ENCODE results near the gene ARHGAP20. TPM values are rescaled to one million over a fixed set of nuclear protein-coding genes. Genes with fewer than 3 reads are reported as not detected.

The ARHGAP20 gene
- total and polyA plus RNA-seq, 2 experiments from 2014 or later, result 0.31 TPM; not detected in 1

DNA sequence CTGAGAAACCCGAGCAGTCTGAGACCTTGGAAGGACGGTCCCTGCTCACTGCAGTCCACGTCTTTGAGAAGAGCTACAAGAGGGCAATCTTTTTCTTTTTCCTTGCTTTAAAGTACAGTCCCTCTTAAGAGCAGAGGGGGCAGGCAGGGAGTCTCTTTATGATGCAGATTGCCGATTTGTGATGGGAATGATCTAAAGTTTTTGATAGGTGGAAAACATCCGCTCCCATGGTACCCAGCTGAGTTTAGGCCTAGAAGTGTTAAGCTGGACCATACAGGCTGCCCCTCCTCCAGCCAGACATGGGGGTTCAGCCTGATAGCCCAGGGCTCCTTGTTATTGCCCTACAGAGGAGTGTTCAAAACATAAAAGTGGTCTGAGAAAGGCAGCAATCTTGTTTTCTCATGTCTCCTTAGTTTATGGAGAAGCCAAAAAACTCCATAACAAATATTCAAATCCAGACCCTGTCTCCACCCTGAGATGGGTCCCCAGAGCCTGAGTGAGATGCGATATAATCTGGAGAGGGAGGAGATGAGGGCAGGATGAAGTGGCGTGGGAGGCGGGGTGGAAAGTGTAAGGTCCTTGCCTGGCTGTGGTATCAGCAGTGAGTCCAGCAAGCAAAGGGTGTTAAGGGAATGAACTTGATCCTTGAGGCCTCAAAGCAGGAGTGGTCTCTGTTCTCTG, 147.4 kb downstream of the ARHGAP20 start:
- H3K9me2 ChIP-seq (ENCODE audit: insufficient read depth), result no peaks in the 10 kb centered on the region; the same call in 1 of the 2 replicates
- peak overlapping the region; percentile 70 for H3K4me2 ChIP-seq
- Mint-ChIP-seq H3K4me3 (peak overlapping the region; percentile 26; the same call in 1 of the 3 replicates), H3K27me3 (ENCODE audit: insufficient read depth, low read depth, poor library complexity) (peaks cover 3% of the 10 kb centered on the region), H3K9me3 (no peaks in the 10 kb centered on the region; the same call in 2 of the 3 replicates), H3K36me3 (ENCODE audit: low read depth) (no peaks in the 10 kb centered on the region), H3K4me1 (peaks cover 14% of the 10 kb centered on the region), H3K27ac (peak overlapping the region; percentile 28)
- H3K4me3 ChIP-seq, result peak overlapping the region; percentile 34; the same call in 1 of the 2 replicates
- H3K36me3 ChIP-seq (ENCODE audit: insufficient read depth), result no peaks in the 10 kb centered on the region
- H3K79me2 ChIP-seq (replicated peaks; ENCODE audit: insufficient read depth), result no peaks in the 10 kb centered on the region
- H3K27me3 ChIP-seq (ENCODE audit: insufficient read depth), result no peaks in the 10 kb centered on the region
- peak; percentile 77 for DNase-seq (ENCODE audit: low spot score)
- TF ChIP-seq ZNF331 (CRISPR knock-in tag; IDR thresholded peaks at IDR 0.05; ENCODE audit: low read depth) (no peak), JUNB (IDR thresholded peaks at IDR 0.05; ENCODE audit: unreplicated experiment) (no peak), NANOG (IDR thresholded peaks at IDR 0.05; ENCODE audit: borderline replicate concordance) (no peak; the same call in 1 of the 2 replicates), EZH2phosphoT487 (IDR thresholded peaks at IDR 0.05; ENCODE audit: unreplicated experiment) (no peak), ZNF114 (CRISPR knock-in tag; IDR thresholded peaks at IDR 0.05) (no peak)
- TF ChIP-seq, protein P1, sequence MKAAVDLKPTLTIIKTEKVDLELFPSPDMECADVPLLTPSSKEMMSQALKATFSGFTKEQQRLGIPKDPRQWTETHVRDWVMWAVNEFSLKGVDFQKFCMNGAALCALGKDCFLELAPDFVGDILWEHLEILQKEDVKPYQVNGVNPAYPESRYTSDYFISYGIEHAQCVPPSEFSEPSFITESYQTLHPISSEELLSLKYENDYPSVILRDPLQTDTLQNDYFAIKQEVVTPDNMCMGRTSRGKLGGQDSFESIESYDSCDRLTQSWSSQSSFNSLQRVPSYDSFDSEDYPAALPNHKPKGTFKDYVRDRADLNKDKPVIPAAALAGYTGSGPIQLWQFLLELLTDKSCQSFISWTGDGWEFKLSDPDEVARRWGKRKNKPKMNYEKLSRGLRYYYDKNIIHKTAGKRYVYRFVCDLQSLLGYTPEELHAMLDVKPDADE (IDR thresholded peaks at IDR 0.05), result no peak
- H3K27ac ChIP-seq (ENCODE audit: low read depth), result no peak overlapping the region
- peak overlapping the region; percentile 40; the same call in 1 of the 2 replicates for H2AFZ ChIP-seq
- no peaks in the 10 kb centered on the region for H3F3A ChIP-seq (replicated peaks; ENCODE audit: low read depth)
- H4K20me1 ChIP-seq (replicated peaks; ENCODE audit: insufficient read depth), result no peaks in the 10 kb centered on the region
- H3K4me1 ChIP-seq (ENCODE audit: insufficient read depth), result peaks cover 17% of the 10 kb centered on the region
- ATAC-seq, result peak; percentile 84

DNA sequence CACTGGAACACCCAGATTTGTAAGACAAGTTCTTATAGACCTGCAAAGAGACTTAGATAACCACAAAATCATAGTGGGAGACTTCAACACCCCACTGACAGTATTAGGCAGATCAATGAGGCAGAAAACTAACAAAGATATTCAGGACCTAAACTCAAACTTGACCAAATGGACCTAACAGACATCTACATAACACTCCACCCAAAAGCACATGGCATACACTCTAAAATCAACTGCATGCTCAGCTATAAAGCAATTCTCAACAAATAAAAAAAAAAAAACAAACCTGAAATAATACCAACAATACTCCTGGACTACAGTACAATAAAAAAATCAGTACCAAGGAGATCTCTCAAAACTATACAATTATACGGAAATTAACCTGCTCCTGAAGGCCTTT, 167.5 kb downstream of the ARHGAP20 start:
- no peak for TF ChIP-seq NANOG (IDR thresholded peaks at IDR 0.05; ENCODE audit: borderline replicate concordance)
- TF ChIP-seq, protein P2, sequence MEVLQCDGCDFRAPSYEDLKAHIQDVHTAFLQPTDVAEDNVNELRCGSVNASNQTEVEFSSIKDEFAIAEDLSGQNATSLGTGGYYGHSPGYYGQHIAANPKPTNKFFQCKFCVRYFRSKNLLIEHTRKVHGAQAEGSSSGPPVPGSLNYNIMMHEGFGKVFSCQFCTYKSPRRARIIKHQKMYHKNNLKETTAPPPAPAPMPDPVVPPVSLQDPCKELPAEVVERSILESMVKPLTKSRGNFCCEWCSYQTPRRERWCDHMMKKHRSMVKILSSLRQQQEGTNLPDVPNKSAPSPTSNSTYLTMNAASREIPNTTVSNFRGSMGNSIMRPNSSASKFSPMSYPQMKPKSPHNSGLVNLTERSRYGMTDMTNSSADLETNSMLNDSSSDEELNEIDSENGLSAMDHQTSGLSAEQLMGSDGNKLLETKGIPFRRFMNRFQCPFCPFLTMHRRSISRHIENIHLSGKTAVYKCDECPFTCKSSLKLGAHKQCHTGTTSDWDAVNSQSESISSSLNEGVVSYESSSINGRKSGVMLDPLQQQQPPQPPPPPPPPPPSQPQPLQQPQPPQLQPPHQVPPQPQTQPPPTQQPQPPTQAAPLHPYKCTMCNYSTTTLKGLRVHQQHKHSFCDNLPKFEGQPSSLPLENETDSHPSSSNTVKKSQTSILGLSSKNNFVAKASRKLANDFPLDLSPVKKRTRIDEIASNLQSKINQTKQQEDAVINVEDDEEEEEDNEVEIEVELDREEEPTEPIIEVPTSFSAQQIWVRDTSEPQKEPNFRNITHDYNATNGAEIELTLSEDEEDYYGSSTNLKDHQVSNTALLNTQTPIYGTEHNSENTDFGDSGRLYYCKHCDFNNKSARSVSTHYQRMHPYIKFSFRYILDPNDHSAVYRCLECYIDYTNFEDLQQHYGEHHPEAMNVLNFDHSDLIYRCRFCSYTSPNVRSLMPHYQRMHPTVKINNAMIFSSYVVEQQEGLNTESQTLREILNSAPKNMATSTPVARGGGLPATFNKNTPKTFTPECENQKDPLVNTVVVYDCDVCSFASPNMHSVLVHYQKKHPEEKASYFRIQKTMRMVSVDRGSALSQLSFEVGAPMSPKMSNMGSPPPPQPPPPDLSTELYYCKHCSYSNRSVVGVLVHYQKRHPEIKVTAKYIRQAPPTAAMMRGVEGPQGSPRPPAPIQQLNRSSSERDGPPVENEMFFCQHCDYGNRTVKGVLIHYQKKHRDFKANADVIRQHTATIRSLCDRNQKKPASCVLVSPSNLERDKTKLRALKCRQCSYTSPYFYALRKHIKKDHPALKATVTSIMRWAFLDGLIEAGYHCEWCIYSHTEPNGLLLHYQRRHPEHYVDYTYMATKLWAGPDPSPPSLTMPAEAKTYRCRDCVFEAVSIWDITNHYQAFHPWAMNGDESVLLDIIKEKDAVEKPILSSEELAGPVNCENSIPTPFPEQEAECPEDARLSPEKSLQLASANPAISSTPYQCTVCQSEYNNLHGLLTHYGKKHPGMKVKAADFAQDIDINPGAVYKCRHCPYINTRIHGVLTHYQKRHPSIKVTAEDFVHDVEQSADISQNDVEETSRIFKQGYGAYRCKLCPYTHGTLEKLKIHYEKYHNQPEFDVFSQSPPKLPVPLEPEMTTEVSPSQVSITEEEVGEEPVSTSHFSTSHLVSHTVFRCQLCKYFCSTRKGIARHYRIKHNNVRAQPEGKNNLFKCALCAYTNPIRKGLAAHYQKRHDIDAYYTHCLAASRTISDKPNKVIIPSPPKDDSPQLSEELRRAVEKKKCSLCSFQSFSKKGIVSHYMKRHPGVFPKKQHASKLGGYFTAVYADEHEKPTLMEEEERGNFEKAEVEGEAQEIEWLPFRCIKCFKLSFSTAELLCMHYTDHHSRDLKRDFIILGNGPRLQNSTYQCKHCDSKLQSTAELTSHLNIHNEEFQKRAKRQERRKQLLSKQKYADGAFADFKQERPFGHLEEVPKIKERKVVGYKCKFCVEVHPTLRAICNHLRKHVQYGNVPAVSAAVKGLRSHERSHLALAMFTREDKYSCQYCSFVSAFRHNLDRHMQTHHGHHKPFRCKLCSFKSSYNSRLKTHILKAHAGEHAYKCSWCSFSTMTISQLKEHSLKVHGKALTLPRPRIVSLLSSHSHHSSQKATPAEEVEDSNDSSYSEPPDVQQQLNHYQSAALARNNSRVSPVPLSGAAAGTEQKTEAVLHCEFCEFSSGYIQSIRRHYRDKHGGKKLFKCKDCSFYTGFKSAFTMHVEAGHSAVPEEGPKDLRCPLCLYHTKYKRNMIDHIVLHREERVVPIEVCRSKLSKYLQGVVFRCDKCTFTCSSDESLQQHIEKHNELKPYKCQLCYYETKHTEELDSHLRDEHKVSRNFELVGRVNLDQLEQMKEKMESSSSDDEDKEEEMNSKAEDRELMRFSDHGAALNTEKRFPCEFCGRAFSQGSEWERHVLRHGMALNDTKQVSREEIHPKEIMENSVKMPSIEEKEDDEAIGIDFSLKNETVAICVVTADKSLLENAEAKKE (CRISPR knock-in tag; IDR thresholded peaks at IDR 0.05), result no peak
- TF ChIP-seq, protein P1 (IDR thresholded peaks at IDR 0.05), result no peak
- H3K27ac Mint-ChIP-seq, result no peak overlapping the region
- H3K4me3 ChIP-seq, result no peak overlapping the region
- no peaks in the 10 kb centered on the region for H3K9me2 ChIP-seq (ENCODE audit: insufficient read depth)
- no peaks in the 10 kb centered on the region for H3K36me3 ChIP-seq (ENCODE audit: insufficient read depth)
- H3K4me3 Mint-ChIP-seq, result no peak overlapping the region
- H3K79me2 ChIP-seq (replicated peaks; ENCODE audit: insufficient read depth), result no peaks in the 10 kb centered on the region
- no peaks in the 10 kb centered on the region for H3K27me3 ChIP-seq (ENCODE audit: insufficient read depth)
- no peaks in the 10 kb centered on the region for H3K4me1 Mint-ChIP-seq
- no peaks in the 10 kb centered on the region for H3K4me1 ChIP-seq (ENCODE audit: insufficient read depth)
- no peaks in the 10 kb centered on the region for H3F3A ChIP-seq (replicated peaks; ENCODE audit: low read depth)
- H4K20me1 ChIP-seq (replicated peaks; ENCODE audit: insufficient read depth), result no peaks in the 10 kb centered on the region
- H3K9me3 Mint-ChIP-seq, result peaks cover 10% of the 10 kb centered on the region
- no peak overlapping the region for H3K4me2 ChIP-seq
- ATAC-seq (no peak), DNase-seq (ENCODE audit: low spot score) (no peak)
- H2AFZ ChIP-seq, result no peak overlapping the region
- no peak overlapping the region for H3K27ac ChIP-seq (ENCODE audit: low read depth)
- H3K27me3 Mint-ChIP-seq (ENCODE audit: insufficient read depth, low read depth, poor library complexity), result no peaks in the 10 kb centered on the region
- H3K36me3 Mint-ChIP-seq (ENCODE audit: low read depth), result no peaks in the 10 kb centered on the region

All from GM23338 (cell line).